Measurements from ENCODE around the gene FAM107B. TPM values are rescaled to one million over a fixed set of nuclear protein-coding genes. Genes with fewer than 3 reads are reported as not detected.

Gene FAM107B
- total and polyA plus RNA-seq, 2 of the 8 experiments (the other 6 are each of a cell fraction or from before 2014, with no cell fraction given): 7.5 to 28.1 TPM

DNA sequence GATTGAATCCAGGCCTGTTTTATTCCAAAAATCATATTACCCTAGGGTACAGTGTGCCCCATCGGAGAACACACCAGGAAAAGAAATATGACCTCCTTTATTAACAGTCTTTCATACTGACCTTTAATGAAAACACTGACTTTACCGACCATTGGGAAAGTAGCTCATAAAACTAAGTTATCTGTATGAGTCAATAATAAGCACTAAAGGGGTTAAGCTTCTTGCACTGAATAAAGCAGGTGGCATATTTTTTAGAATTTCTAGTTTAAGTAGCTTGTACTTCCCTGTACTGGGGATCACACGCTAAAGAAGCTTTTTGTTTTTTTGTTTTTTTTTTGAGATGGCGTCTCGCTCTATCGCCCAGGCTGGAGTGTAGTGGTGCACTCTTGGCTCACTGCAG, 199.8 kb downstream of the FAM107B start:
- DNase-seq (ENCODE audit: low read depth in 1 of 2, low spot score in 2 of 2): no peak
- H3K27me3 ChIP-seq (replicated peaks in 1 of 4; ENCODE audit: control insufficient read depth in 3 of 4, extremely low read depth in 1 of 4, insufficient read depth in 3 of 4, low read length in 3 of 4): no peaks in the 10 kb centered on the region
- WGBS, 2 experiments (ENCODE audit: extremely low coverage in 1 of 2, insufficient coverage in 1 of 2, insufficient read length in 1 of 2, insufficient replicate concordance in 2 of 2, low coverage in 1 of 2, low lambda C conversion rate in 2 of 2, missing lambda C conversion rate in 1 of 2): 93% methylated on average over 6 of the region's 6 CpGs; no CpG with 5 or more reads in 1 of the 2 experiments
- FAIRE-seq: no peak
- POLR2A ChIA-PET (ENCODE audit: partially characterized antibody): interaction anchor here (0.6 to 1.6 kb wide), 4 partner anchors 11 to 389 kb away, joined by 3 read pairs; no protein-coding TSS in a partner anchor
- no peaks in the 10 kb centered on the region for H3K23me2 ChIP-seq (ENCODE audit: low read depth, low read length)
- H3K79me1 ChIP-seq (ENCODE audit: low read depth, low read length): no peaks in the 10 kb centered on the region; the same call in 1 of the 2 replicates
- no peak overlapping the region for H3K23ac ChIP-seq (ENCODE audit: insufficient read length)
- H3K4me2 ChIP-seq (ENCODE audit: insufficient read depth in 1 of 2, low read depth in 2 of 2, low read length in 2 of 2): no peak overlapping the region
- no peak overlapping the region for H3K4me3 ChIP-seq (ENCODE audit: extremely low read depth in 1 of 4, insufficient read depth in 2 of 4, low read depth in 3 of 4, low read length in 4 of 4)
- no peak overlapping the region for H3K9ac ChIP-seq (replicated peaks in 1 of 4; ENCODE audit: extremely low read depth in 1 of 4, low read depth in 3 of 4, low read length in 3 of 4)
- no peak overlapping the region for H3K27ac ChIP-seq (ENCODE audit: low read depth, low read length)
- no peak overlapping the region for H2BK120ac ChIP-seq (replicated peaks; ENCODE audit: low read depth, low read length)
- no peak overlapping the region for H3K18ac ChIP-seq (ENCODE audit: extremely low read depth, low read length)
- H4K91ac ChIP-seq (replicated peaks; ENCODE audit: insufficient read length, low read length): no peak overlapping the region
- CTCF ChIA-PET (ENCODE audit: partially characterized antibody): interaction anchor here (0.6 to 2.1 kb wide), 5 partner anchors 15 to 47 kb away, joined by 3 to 7 read pairs (median 3); no protein-coding TSS in a partner anchor
- H2AFZ ChIP-seq (ENCODE audit: low read length): no peak overlapping the region
- H3K9me3 ChIP-seq (ENCODE audit: insufficient read depth in 2 of 2, low read depth in 1 of 2, low read length in 1 of 2): no peaks in the 10 kb centered on the region
- peaks cover 0 to 31% of the 10 kb centered on the region in 2 experiments; a peak in 2 of 4 replicates for H3K79me2 ChIP-seq (ENCODE audit: control insufficient read depth in 1 of 2, insufficient read depth in 2 of 2, low read length in 2 of 2)
- no peak overlapping the region for H2BK20ac ChIP-seq (ENCODE audit: low read length)
- no peak overlapping the region for H2AK5ac ChIP-seq (ENCODE audit: low read depth, low read length)
- H3K4ac ChIP-seq (replicated peaks; ENCODE audit: insufficient read length, low read depth, low read length): no peak overlapping the region
- H3K14ac ChIP-seq (ENCODE audit: insufficient read length): no peak overlapping the region
- H3K56ac ChIP-seq (replicated peaks; ENCODE audit: insufficient read length, low read depth, low read length): no peak overlapping the region
- H4K20me1 ChIP-seq (replicated peaks in 1 of 2; ENCODE audit: control insufficient read depth in 1 of 2, insufficient read depth in 2 of 2, low read length in 2 of 2): no peaks in the 10 kb centered on the region
- H2BK12ac ChIP-seq (ENCODE audit: low read depth, low read length): no peak overlapping the region
- no peak overlapping the region for H4K5ac ChIP-seq (ENCODE audit: insufficient read length, low read depth, low read length)
- H3K36me3 ChIP-seq (ENCODE audit: control insufficient read depth in 2 of 4, insufficient read depth in 4 of 4, low read length in 3 of 4): no peaks in the 10 kb centered on the region
- H2BK15ac ChIP-seq (ENCODE audit: low read length): no peak overlapping the region
- H3K4me1 ChIP-seq (replicated peaks in 1 of 4; ENCODE audit: control insufficient read depth in 3 of 4, insufficient read depth in 4 of 4, low read length in 3 of 4): peaks cover 0 to 4% (median 0%) of the 10 kb centered on the region in 4 experiments; a peak in 4 of 7 replicates
- H4K8ac ChIP-seq (ENCODE audit: extremely low read depth, insufficient read depth, low read length): no peak overlapping the region
- H2BK5ac ChIP-seq (ENCODE audit: low read depth, low read length): no peak overlapping the region
- TF ChIP-seq JUND (IDR thresholded peaks at IDR 0.05; ENCODE audit: low read length) (no peak), CEBPB (IDR thresholded peaks at IDR 0.05; ENCODE audit: low read depth, low read length) (no peak), CBX5 (IDR thresholded peaks at IDR 0.05; ENCODE audit: low read depth, low read length) (no peak), NRF1 (IDR thresholded peaks at IDR 0.05; ENCODE audit: low read depth, low read length) (no peak), SIX5 (IDR thresholded peaks at IDR 0.05; ENCODE audit: low read depth, low read length) (no peak), CREB1 (IDR thresholded peaks at IDR 0.05) (no peak), BACH1 (IDR thresholded peaks at IDR 0.05; ENCODE audit: low read length) (no peak), SIRT6 (IDR thresholded peaks at IDR 0.05; ENCODE audit: low read length) (no peak), SP2 (IDR thresholded peaks at IDR 0.05; ENCODE audit: low read length) (no peak), POLR2A (IDR thresholded peaks at IDR 0.05; ENCODE audit: control extremely low read depth in 1 of 2, low read depth in 2 of 2, low read length in 2 of 2) (no peak), SUZ12 (IDR thresholded peaks at IDR 0.05; ENCODE audit: low read length) (no peak), ASH2L (IDR thresholded peaks at IDR 0.05; ENCODE audit: low read length) (no peak), JUN (IDR thresholded peaks at IDR 0.05; ENCODE audit: low read depth, low read length) (no peak)
- TF ChIP-seq, protein P1, sequence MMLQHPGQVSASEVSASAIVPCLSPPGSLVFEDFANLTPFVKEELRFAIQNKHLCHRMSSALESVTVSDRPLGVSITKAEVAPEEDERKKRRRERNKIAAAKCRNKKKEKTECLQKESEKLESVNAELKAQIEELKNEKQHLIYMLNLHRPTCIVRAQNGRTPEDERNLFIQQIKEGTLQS (IDR thresholded peaks at IDR 0.05; ENCODE audit: insufficient read depth, low read depth, low read length): no peak

Data from H1 (cell line).